Liver (tissue), 3 donors: ENCODE data around the gene FMO2.

Experiments used
- CTCF ChIP-seq: fragments of 150-350 bp; IDR thresholded peaks from 2 replicates; pipeline ENCODE4 v1.5.1; 2017; ENCODE audit warnings: improper control_type of control experiment, low read depth, low read length; ENCODE audit not compliant: missing input control
- FOXA1 ChIP-seq: IDR thresholded peaks from 2 replicates; pipeline ENCODE4 v1.6.1; 2016; ENCODE audit warnings: antibody characterized with exemption
- JUND ChIP-seq, 2 donors: IDR thresholded peaks; 2 replicates each; pipeline ENCODE4 v1.6.1; 2016; ENCODE audit warnings: antibody characterized with exemption in 2 of 2
- MAX ChIP-seq: IDR thresholded peaks from 2 replicates; pipeline ENCODE4 v1.6.1; 2016; ENCODE audit warnings: antibody characterized with exemption
- TAF1 ChIP-seq: conservative IDR thresholded peaks from 2 replicates; pipeline ENCODE4 v1.6.1; 2016; ENCODE audit warnings: antibody characterized with exemption, mild to moderate bottlenecking
- YY1 ChIP-seq: IDR thresholded peaks from 2 replicates; pipeline ENCODE4 v1.6.1; 2016; ENCODE audit warnings: antibody characterized with exemption, mild to moderate bottlenecking
- donor health status: healthy.
- donor health status: healthy.

DNA sequence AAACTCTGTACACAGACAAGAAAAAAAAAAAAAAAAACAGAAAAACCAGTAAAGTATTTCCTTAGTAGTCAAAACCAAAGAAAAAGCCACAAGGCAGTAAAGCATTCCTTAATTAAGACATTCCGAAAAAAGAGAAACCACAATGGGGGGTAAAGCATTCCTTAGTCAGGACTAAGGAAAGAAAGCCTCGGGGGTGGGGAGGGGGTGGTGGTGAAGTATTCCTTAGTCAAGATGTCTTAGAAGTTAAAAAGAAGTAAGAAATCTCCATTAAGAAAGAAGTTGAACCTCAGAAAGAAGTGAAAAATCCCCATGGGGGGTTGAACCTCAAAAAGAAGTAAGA, 35.0 kb downstream of the FMO2 start:
- TF ChIP-seq CTCF = no peak
- TF ChIP-seq YY1 = no peak
- TF ChIP-seq MAX = no peak
- no peak for TF ChIP-seq TAF1
- TF ChIP-seq FOXA1 = no peak
- no peak for TF ChIP-seq JUND (IDR thresholded peaks at IDR 0.05)
